Right cardiac atrium (tissue), 5 donors: Measurements from ENCODE around the gene EEPD1. TPM values are rescaled to one million over a fixed set of nuclear protein-coding genes. Genes with fewer than 3 reads are reported as not detected.
A peak's percentile ranks its signal among the peaks of the same experiment; 100 is the strongest.

Source experiments
- ATAC-seq, 2 donors: fragments of 200-7000 bp; cut with Tn5 transposase; one replicate each; pipeline versions ENCODE4 v1.8.0 to v1.9.1; 2020; ENCODE audit warnings: moderate library complexity in 2 of 2, mild to moderate bottlenecking in 1 of 2
- DNase-seq, 3 donors: peaks; one replicate each; pipeline ENCODE4 v3.0.0-alpha.2; 2020
- H3K27ac ChIP-seq: one replicate; pipeline ENCODE4 v1.5.1; 2013; ENCODE audit warnings: mild to moderate bottlenecking, low read length, control low read depth, moderate library complexity
- H3K27me3 ChIP-seq: one replicate; pipeline ENCODE4 v1.6.1; 2013; ENCODE audit not compliant: control insufficient read depth, insufficient read depth
- H3K4me1 ChIP-seq: one replicate; pipeline ENCODE4 v1.6.1; 2013; ENCODE audit warnings: low read length; ENCODE audit not compliant: control insufficient read depth, insufficient read depth
- H3K4me3 ChIP-seq: one replicate; pipeline ENCODE4 v1.5.1; 2013; ENCODE audit warnings: low read length, control low read depth
- H3K9me3 ChIP-seq: one replicate; pipeline ENCODE4 v1.6.1; 2013; ENCODE audit warnings: low read length; ENCODE audit not compliant: control insufficient read depth
- WGBS: extraction: QIAGEN DNeasy Blood & Tissue Kit; methylation state at CpG from one replicate; pipeline ENCODE4 v1.1.7; 2013; 5-methylcytosine and 5-hydroxymethylcytosine counted together
- intact Hi-C, 4 donors: fragments of 100-400 bp; cut with DNase I; formaldehyde crosslinking; loops; one replicate each; pipeline versions ENCODE4 v1.11.0 to v1.14.0; 2022 to 2023
- polyA plus RNA-seq: library from polyadenylated mRNA; stranded (reverse); fragments of 200-250 nt; gene quantifications from one replicate; pipeline ENCODE4 v1.2.3, GENCODE V29; 2013
- total RNA-seq, 4 donors: library from RNA; stranded (reverse); fragmentation: NEBNext Ultra II Directional; extraction: Animal tissue kit (Norgen Biotek cat#: 25700); gene quantifications; one replicate each; pipeline ENCODE4 v1.2.1, GENCODE V29; 2021
- donor health status: healthy with polysubstance abuse.
- donor health status: DM: no; HTN: yes; CAD: no.
- donor health status: DM: no; HTN: no; CAD: no.
- donor health status: DM: no; HTN: yes; CAD: no; lungs with severe emphysema.
- donor health status: DM: yes; HTN: yes; CAD: no.

EEPD1 gene
- total and polyA plus RNA-seq, 5 donors: 3.0 to 7.8 (median 4.4) TPM

DNA sequence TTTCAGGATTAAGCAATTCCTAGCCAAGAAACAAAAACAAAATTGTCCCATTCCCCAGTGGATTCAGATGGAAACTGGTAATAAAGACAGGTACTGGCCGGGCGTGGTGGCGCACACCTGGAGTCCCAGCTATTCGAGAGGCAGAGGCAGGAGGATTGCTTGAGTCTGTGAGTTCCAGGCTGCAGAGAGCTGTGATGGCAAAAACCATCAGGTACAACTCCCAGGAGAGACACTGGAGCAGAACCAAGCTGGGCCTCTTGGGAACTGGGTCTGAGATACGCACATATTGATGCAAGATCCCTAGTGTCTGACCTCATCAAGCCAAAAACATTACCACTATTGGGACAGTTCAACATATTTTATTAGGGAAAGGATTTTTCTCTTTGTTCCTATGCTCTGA, 152.6 kb downstream of the EEPD1 start:
- intact Hi-C loops: no loop called here
- 96% methylated on average over 5 of the region's 5 CpGs for WGBS
- Histone ChIP-seq H3K27ac (no peak overlapping the region), H3K4me1 (peaks cover 26% of the 10 kb centered on the region), H3K4me3 (no peak overlapping the region), H3K27me3 (no peaks in the 10 kb centered on the region), H3K9me3 (no peaks in the 10 kb centered on the region)
- ATAC-seq (no peak), DNase-seq (no peak)

DNA sequence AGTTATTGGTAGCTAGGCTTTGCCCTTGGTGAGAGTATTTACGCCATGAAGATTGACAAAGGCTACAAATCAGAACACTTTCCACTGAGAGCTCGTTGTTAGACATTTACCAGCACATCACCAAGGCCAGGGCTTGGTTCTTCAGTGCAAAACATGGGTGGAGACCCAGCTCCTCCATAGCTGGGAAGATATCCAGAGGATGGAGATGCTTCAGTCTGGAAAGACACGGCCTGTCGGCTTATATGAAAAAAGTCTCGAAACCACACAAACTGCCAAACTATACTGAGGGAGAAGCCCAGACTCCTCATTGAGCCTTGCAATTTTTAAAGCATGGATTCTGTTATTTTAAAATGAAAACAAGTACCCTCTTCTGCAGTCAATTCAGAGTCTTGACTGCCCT, 153.2 kb downstream of the EEPD1 start:
- Histone ChIP-seq H3K4me1 (peaks cover 22% of the 10 kb centered on the region), H3K27me3 (no peaks in the 10 kb centered on the region), H3K27ac (no peak overlapping the region), H3K9me3 (no peaks in the 10 kb centered on the region), H3K4me3 (no peak overlapping the region)
- no peak for ATAC-seq
- intact Hi-C loops: no loop called here
- 86% methylated on average over 5 of the region's 5 CpGs for WGBS
- no peak for DNase-seq

DNA sequence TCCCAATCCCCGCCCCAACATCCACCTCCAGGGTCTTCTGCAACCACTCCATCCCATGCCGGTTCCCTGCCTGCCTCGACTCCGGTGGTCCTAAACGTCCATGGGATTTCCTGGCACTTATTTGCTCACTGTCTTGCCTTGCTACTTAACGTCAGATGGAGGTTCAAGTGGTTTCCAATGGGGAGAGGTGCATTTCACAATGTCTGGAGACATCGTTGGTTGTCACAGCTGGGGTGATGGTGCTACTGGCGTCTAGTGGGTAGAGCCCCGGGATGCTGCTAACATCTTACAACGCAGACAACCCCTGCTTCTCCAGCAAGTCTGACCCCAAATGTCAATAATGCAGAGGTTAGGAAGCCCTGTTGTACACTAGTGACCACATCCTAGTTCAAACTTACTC, 153.7 kb downstream of the EEPD1 start:
- 88% methylated on average over 10 of the region's 10 CpGs for WGBS
- no peak overlapping the region for H3K27ac ChIP-seq
- no peaks in the 10 kb centered on the region for H3K27me3 ChIP-seq
- peaks cover 22% of the 10 kb centered on the region for H3K4me1 ChIP-seq
- no peak for DNase-seq
- intact Hi-C loops: no loop called here
- no peak overlapping the region for H3K4me3 ChIP-seq
- ATAC-seq: no peak
- no peaks in the 10 kb centered on the region for H3K9me3 ChIP-seq

DNA sequence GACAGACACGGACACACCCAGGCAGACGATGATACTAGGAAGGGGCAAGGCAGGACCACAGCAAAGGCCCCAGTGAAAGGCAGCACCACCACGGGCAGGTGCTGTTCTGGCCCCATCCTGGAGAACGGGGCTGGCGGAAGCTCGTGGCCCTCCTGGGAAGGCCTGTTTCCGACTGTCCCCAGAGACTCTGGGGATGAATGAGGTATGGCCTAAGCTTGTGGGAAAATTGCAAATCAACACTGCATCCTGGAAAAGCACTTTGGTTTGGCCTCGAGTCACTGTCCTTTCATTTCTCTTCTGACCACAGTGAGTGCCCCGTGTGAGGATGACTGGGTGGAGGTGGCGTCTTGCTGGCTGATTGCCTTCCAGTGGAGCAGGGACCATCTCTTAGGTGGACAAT, 155.0 kb downstream of the EEPD1 start:
- Histone ChIP-seq H3K27ac (no peak overlapping the region), H3K4me3 (no peak overlapping the region), H3K4me1 (peaks cover 16% of the 10 kb centered on the region), H3K9me3 (no peaks in the 10 kb centered on the region), H3K27me3 (no peaks in the 10 kb centered on the region)
- intact Hi-C loops: no loop called here
- 78% methylated on average over 10 of the region's 10 CpGs for WGBS
- ATAC-seq: no peak
- DNase-seq: no peak

DNA sequence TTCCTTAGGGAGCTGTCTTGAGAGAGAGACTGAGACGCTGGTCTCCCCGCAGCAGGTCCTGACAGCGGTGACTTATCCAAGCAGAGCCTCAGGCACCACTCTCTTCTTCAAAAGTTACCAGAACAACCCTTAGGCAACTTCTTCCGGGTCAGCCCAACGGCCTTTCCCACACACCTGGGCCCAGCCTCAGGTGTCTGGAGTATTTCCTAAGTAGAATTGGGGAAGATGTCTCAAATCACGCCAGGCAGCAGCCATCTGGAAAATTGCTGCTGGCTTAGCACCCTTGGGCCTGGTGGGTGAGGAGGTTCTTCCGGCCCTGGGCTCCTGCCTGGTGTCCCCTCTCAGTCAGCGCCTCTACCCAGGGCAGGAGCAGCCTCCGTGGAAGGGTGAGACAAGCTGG, 156.2 kb downstream of the EEPD1 start:
- Histone ChIP-seq H3K27ac (no peak overlapping the region), H3K4me1 (peaks cover 4% of the 10 kb centered on the region), H3K9me3 (no peaks in the 10 kb centered on the region), H3K4me3 (no peak overlapping the region), H3K27me3 (no peaks in the 10 kb centered on the region)
- DNase-seq (peak in 1 of 3 donors; percentile 30), ATAC-seq (no peak)
- WGBS: 82% methylated on average over 9 of the region's 9 CpGs
- intact Hi-C loops: no loop called here

DNA sequence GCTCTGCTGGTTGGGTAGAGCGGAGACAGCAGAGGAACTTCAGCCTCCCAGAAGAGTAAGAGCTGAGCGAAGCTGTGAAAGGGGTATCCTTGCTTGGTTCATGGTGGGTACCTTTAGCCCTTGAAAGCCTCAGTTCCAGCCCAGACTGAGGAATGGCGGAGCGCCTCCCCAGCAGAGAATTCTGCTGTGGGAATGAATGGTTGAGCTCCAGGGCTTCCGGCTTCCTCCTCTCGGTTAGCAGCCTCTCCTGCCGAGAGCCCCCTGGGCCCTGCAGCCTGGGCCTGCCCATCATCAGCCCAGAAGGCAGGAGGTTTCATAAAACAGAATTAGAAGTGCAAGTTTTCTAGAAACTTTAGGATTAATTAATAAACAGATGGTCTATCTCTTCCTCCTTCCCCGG, 156.7 kb downstream of the EEPD1 start:
- 93% methylated on average over 8 of the region's 8 CpGs for WGBS
- intact Hi-C loops: no loop called here
- ATAC-seq: no peak

DNA sequence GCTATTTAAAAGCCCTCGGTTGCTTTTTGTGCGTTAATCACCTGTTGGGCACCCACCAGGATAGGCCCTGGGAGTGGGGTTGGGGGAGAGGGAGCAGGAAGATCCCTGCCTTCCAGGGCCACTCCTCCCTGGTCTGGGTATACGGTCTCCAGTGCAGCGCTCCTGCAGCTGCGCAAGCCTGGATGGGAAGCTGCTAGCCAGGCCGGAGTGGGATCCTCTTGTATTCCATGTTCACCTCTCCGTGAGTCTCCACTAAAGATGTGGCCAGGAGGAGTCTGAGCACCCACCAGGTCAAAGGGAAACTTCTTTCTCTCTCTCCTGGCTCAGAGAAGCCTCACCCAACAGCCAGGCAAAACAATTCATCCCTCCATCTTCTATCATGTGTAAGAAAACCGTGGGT, 157.8 kb downstream of the EEPD1 start:
- no peaks in the 10 kb centered on the region for H3K27me3 ChIP-seq
- DNase-seq (no peak), ATAC-seq (no peak)
- no peaks in the 10 kb centered on the region for H3K4me1 ChIP-seq
- no peak overlapping the region for H3K27ac ChIP-seq
- intact Hi-C loops: no loop called here
- 89% methylated on average over 8 of the region's 8 CpGs for WGBS
- H3K9me3 ChIP-seq: no peaks in the 10 kb centered on the region
- H3K4me3 ChIP-seq: no peak overlapping the region

More for the DNA sequence above, 156.7 kb downstream of the EEPD1 start:
- no peak for DNase-seq
- Histone ChIP-seq H3K27me3 (no peaks in the 10 kb centered on the region), H3K4me3 (no peak overlapping the region), H3K9me3 (no peaks in the 10 kb centered on the region), H3K4me1 (no peaks in the 10 kb centered on the region), H3K27ac (no peak overlapping the region)

DNA sequence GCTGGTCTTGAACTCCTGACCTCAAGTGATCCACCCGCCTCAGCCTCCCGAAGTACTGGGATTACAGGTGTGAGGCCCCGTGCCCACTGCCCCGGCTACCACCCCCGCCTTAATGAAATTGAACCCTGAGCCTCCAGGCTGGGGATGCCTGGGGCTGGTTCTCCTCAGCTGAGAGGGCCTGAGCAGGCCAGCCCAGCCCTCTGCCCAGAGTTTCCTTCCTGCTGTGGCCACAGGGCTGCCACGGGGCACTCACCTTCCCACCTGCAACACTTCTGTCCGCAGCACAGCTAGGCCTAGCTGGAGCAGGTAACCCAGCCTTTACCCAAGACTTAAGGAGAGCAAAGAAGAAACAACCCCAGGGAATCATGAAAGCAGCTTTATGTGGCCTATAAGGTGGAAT, 158.5 kb downstream of the EEPD1 start:
- no peaks in the 10 kb centered on the region for H3K9me3 ChIP-seq
- no peak overlapping the region for H3K27ac ChIP-seq
- 86% methylated on average over 7 of the region's 7 CpGs for WGBS
- ATAC-seq: no peak
- H3K4me1 ChIP-seq: no peaks in the 10 kb centered on the region
- DNase-seq: no peak
- no peak overlapping the region for H3K4me3 ChIP-seq
- intact Hi-C loops: no loop called here
- H3K27me3 ChIP-seq: no peaks in the 10 kb centered on the region

DNA sequence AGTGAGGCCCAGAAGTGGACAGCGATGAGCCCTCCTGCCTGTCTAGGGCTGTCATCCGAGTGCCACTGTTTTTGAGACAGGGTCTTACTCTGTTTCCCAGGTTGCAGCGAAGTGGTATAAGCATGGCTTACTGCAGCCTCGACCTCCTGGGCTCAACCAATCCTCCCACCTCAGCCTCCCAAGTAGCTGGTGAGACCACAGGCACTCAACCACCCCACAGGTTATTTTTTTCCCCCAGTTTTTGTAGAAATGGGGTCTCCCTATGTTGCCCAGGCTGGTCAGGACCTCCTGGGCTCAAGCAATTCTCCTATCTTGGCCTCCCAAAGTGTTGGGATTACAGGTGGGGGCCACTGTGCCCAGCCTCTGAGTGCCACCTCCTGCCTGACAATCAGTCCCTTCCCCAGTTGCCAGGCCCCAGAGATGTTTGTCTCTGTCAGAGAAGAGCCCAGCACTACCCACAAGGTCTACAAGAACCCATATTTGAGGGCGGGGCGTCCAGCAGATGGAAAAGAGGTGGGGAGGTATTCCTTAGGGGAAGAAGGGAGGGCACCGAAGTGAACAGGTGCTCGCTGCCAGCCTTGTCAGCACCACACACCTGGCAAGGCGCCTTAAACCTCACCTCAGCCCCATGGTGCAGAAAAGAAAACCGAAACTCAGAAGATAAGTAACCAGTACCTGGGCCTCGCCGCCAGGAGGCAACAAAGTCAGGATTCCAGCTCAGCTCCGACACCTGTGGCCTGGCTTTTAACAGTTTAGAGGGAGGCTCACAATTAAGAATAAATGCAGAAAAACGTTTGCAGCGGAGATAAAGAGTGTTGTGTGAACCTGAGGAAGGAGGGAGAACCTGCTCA, 159.2 kb downstream of the EEPD1 start:
- no peaks in the 10 kb centered on the region for H3K9me3 ChIP-seq
- H3K27ac ChIP-seq: no peak overlapping the region
- ATAC-seq (no peak), DNase-seq (no peak)
- intact Hi-C loops: no loop called here
- no peaks in the 10 kb centered on the region for H3K4me1 ChIP-seq
- 89% methylated on average over 15 of the region's 15 CpGs for WGBS
- no peak overlapping the region for H3K4me3 ChIP-seq
- H3K27me3 ChIP-seq: no peaks in the 10 kb centered on the region

DNA sequence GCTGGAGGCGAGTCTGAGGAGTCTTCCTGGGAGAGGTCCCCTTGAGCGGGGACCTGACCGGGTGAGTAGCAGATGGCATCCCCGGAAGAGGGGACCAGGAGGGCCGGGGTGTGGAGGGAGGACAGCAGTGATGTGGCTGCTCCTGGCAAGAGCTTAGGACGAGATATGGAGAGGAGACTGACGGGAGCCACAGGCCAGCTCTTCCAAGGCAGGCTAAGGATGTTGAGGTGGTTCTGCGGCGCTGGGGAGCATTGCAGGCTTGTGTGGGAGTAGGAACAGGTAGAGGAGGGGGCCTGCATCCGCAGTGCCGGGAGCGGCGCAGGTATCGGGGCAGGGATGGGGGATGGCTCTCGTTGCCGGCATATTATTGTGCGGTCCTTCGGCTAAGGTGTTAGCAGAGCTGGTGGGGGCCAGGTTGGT, 159.9 kb downstream of the EEPD1 start:
- 92% methylated on average over 18 of the region's 18 CpGs for WGBS
- intact Hi-C loops: no loop called here
- no peak for ATAC-seq

DNA sequence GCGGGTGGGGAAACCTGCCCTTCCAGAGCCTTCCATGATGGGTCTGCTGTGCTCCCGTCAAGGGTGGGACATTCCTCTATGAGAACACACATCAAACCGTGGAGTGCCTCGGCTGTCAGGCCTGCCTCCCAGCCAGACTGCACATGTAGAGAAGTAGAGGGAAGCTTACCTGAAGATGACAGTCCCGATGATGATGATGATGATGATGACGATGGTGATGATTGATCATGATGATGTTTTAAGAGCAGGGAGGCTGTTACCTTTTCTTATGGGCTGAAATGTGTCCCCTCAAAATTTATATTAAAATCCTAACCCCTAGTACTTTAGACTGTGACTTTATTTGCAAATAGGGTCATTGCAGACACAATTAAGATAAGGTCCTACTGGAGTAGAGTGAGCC, 160.6 kb downstream of the EEPD1 start:
- H3K27ac ChIP-seq: no peak overlapping the region
- WGBS: 90% methylated on average over 6 of the region's 6 CpGs
- ATAC-seq (no peak), DNase-seq (no peak)
- H3K27me3 ChIP-seq: no peaks in the 10 kb centered on the region
- H3K4me1 ChIP-seq: no peaks in the 10 kb centered on the region
- no peaks in the 10 kb centered on the region for H3K9me3 ChIP-seq
- intact Hi-C loops: no loop called here
- no peak overlapping the region for H3K4me3 ChIP-seq

More for the DNA sequence above, 159.9 kb downstream of the EEPD1 start:
- Histone ChIP-seq H3K27me3 (no peaks in the 10 kb centered on the region), H3K4me1 (no peaks in the 10 kb centered on the region), H3K9me3 (no peaks in the 10 kb centered on the region), H3K4me3 (no peak overlapping the region), H3K27ac (no peak overlapping the region)
- DNase-seq: no peak

DNA sequence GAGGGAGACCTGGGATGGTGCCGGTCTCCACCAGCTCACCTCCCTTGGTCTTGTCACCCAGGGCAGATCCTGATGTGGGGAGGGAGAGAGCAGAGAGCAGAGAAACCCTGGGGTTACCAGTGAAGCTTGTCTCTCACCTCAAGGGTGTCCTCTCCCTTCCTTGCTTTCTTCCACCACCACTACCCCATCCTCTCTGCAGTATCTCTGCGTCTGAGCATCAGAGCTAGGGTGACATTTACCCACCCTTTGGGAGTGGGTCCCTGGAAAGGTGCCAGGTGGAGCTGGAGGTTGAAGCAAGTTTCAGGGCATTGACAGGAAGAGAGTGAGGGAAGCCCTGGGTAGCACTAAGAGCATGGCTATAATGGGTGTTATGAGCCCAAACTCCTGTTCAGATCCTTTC, 161.4 kb downstream of the EEPD1 start:
- intact Hi-C loops: no loop called here
- DNase-seq: no peak
- WGBS: 91% methylated on average over 2 of the region's 2 CpGs

More for the DNA sequence above, 161.4 kb downstream of the EEPD1 start:
- H3K4me3 ChIP-seq: no peak overlapping the region
- H3K9me3 ChIP-seq: no peaks in the 10 kb centered on the region
- no peak overlapping the region for H3K27ac ChIP-seq
- no peaks in the 10 kb centered on the region for H3K4me1 ChIP-seq
- ATAC-seq: no peak
- no peaks in the 10 kb centered on the region for H3K27me3 ChIP-seq
